K562 (cell line): Measurements from ENCODE around the gene CEBPB. TPM values are rescaled to one million over a fixed set of nuclear protein-coding genes. Genes with fewer than 3 reads are reported as not detected.

Experiments used
- CCNT2 ChIP-seq: IDR thresholded peaks from 2 replicates; pipeline ENCODE4 v1.6.1; 2011; ENCODE audit warnings: borderline replicate concordance, low read depth, mild to moderate bottlenecking, moderate library complexity, mixed read lengths, low read length; ENCODE audit not compliant: insufficient read length; ENCODE audit errors: extremely low read depth
- CTBP1 ChIP-seq: fragments of 450-650 bp; IDR thresholded peaks from 2 replicates; pipeline ENCODE4 v1.6.1; 2016; ENCODE audit warnings: borderline replicate concordance
- GATAD2B ChIP-seq: fragments of 450-650 bp; IDR thresholded peaks from 2 replicates; pipeline ENCODE4 v1.6.1; 2017; ENCODE audit warnings: mild to moderate bottlenecking, borderline replicate concordance
- HDAC8 ChIP-seq: fragments of 450-650 bp; IDR thresholded peaks from 2 replicates; pipeline ENCODE4 v1.6.1; 2016; ENCODE audit warnings: mild to moderate bottlenecking, missing genetic modification characterization, moderate library complexity, missing compliant biosample characterization
- KDM5B ChIP-seq: fragments of 200-600 bp; sonication (generic); IDR thresholded peaks from 2 replicates; pipeline ENCODE4 v1.6.1; 2012; ENCODE audit warnings: low read depth, mild to moderate bottlenecking, moderate library complexity, low read length, control low read depth, inconsistent platforms; ENCODE audit not compliant: insufficient replicate concordance
- NCOR1 ChIP-seq: fragments of 450-650 bp; IDR thresholded peaks from 2 replicates; pipeline ENCODE4 v1.6.1; 2016; ENCODE audit warnings: mild to moderate bottlenecking, moderate library complexity
- POLR2A ChIP-seq: fragments of 450-650 bp; conservative IDR thresholded peaks from 2 replicates; pipeline ENCODE4 v1.6.1; 2016
- PRPF4 ChIP-seq: fragments of 200-400 bp; formaldehyde crosslinking; IDR thresholded peaks from one replicate; pipeline ENCODE4 v1.6.1; 2017; ENCODE audit warnings: low read length, low read depth, mild to moderate bottlenecking; ENCODE audit not compliant: insufficient read depth, poor library complexity, severe bottlenecking
- RBM14 ChIP-seq: fragments of 200-400 bp; formaldehyde crosslinking; IDR thresholded peaks from 2 replicates; pipeline ENCODE4 v1.6.1; 2018; ENCODE audit warnings: low read depth, mild to moderate bottlenecking, low read length, moderate library complexity, borderline replicate concordance; ENCODE audit not compliant: insufficient read depth
- RFX7 ChIP-seq: fragments of 250-450 bp; sonication (Bioruptor Pico); IDR thresholded peaks from 2 replicates; pipeline ENCODE4 v1.5.1; 2021; ENCODE audit warnings: mild to moderate bottlenecking
- SIN3A ChIP-seq, 2 experiments: fragments of 150-350 bp in 1 of 2; IDR thresholded peaks; 2 replicates each; pipeline ENCODE4 v1.6.1; 2011 to 2016; ENCODE audit warnings: borderline replicate concordance in 2 of 2, low read depth in 2 of 2, low read length in 2 of 2, mild to moderate bottlenecking in 2 of 2, moderate library complexity in 2 of 2; ENCODE audit not compliant: control insufficient read depth in 1 of 2
- TAF1 ChIP-seq: IDR thresholded peaks from 2 replicates; pipeline ENCODE4 v1.6.1; 2011; ENCODE audit warnings: mild to moderate bottlenecking, low read length, moderate library complexity; ENCODE audit not compliant: insufficient read depth, control insufficient read depth, severe bottlenecking; ENCODE audit errors: extremely low read depth
- ZNF175 ChIP-seq: fragments of 200-800 bp; sonication (Bioruptor generic); IDR thresholded peaks from 2 replicates; pipeline ENCODE4 v1.6.1; 2016; ENCODE audit warnings: low read depth, mild to moderate bottlenecking, missing genetic modification characterization, missing compliant biosample characterization
- ZNF282 ChIP-seq: sonication (generic); formaldehyde crosslinking; IDR thresholded peaks from 2 replicates; pipeline ENCODE4 v1.8.1; 2023; ENCODE audit warnings: missing genetic modification reagents
- ZNF717 ChIP-seq: fragments of 250-450 bp; sonication (Bioruptor Pico); IDR thresholded peaks from 2 replicates; pipeline ENCODE4 v1.5.0; 2021
- polyA plus RNA-seq, 8 experiments: library from polyadenylated mRNA; depleted of rRNA in 4 of 8; stranded (reverse) in 5 of 8; unstranded in 3 of 8; fragments of >200 nt; fragmentation: Nextera tagmentation in 2 of 8; fragmentation: Illumina TruSeq in 1 of 8; extraction: Ambion mirVana in 2 of 8; extraction: Trizol in 1 of 8; gene quantifications; 2 replicates each; pipeline versions ENCODE4 v1.2.1 to v1.2.3, GENCODE V29; 2011 to 2014; ENCODE audit warnings: inconsistent platforms in 1 of 8, missing spikeins in 1 of 8
- total RNA-seq, 7 experiments: library from RNA; depleted of rRNA in 6 of 7; stranded (reverse); fragments of >200 nt in 6 of 7; fragmentation: Illumina TruSeq in 2 of 7; extraction: Trizol in 2 of 7; gene quantifications; 2 replicates each; pipeline versions ENCODE4 v1.2.1 to v1.2.3, GENCODE V29; 2011 to 2021; ENCODE audit warnings: low replicate concordance in 1 of 7
- TF ChIP-seq, protein P1 (sequence below): fragments of 450-650 bp; IDR thresholded peaks from 2 replicates; pipeline ENCODE4 v1.7.1; 2018; ENCODE audit warnings: mild to moderate bottlenecking, low read depth; ENCODE audit not compliant: partially characterized antibody
- TF ChIP-seq, protein P2 (sequence below): fragments of 250-450 bp; sonication (Bioruptor Pico); IDR thresholded peaks from 2 replicates; pipeline ENCODE4 v1.4.0; 2020; ENCODE audit warnings: mild to moderate bottlenecking, moderate library complexity
- TF ChIP-seq, protein P3 (sequence below), 2 experiments: fragments of 450-650 bp in 1 of 2; IDR thresholded peaks; 2 replicates each; pipeline ENCODE4 v1.6.1; 2011 to 2017; ENCODE audit warnings: low read depth in 2 of 2, antibody characterized with exemption in 1 of 2, borderline replicate concordance in 1 of 2, low read length in 1 of 2, mild to moderate bottlenecking in 1 of 2, mixed read lengths in 1 of 2; ENCODE audit not compliant: control insufficient read depth in 1 of 2

CEBPB gene
- total and polyA plus RNA-seq, 9 of the 15 experiments (the other 6 are each of a cell fraction or from before 2014, with no cell fraction given) = 1.2 to 72.6 (median 7.8) TPM

DNA sequence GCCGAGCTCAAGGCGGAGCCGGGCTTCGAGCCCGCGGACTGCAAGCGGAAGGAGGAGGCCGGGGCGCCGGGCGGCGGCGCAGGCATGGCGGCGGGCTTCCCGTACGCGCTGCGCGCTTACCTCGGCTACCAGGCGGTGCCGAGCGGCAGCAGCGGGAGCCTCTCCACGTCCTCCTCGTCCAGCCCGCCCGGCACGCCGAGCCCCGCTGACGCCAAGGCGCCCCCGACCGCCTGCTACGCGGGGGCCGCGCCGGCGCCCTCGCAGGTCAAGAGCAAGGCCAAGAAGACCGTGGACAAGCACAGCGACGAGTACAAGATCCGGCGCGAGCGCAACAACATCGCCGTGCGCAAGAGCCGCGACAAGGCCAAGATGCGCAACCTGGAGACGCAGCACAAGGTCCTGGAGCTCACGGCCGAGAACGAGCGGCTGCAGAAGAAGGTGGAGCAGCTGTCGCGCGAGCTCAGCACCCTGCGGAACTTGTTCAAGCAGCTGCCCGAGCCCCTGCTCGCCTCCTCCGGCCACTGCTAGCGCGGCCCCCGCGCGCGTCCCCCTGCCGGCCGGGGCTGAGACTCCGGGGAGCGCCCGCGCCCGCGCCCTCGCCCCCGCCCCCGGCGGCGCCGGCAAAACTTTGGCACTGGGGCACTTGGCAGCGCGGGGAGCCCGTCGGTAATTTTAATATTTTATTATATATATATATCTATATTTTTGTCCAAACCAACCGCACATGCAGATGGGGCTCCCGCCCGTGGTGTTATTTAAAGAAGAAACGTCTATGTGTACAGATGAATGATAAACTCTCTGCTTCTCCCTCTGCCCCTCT, 1.1 kb downstream of the CEBPB start (continued):
- TF ChIP-seq SIN3A (IDR thresholded peaks at IDR 0.05; ENCODE audit: borderline replicate concordance in 2 of 2, control insufficient read depth in 1 of 2, low read depth in 2 of 2, low read length in 2 of 2) (0 out of 4 replicates have a peak, but pooled peaks of 1 of the 2 experiments have one; percentile 18), ZNF717 (CRISPR knock-in tag) (no peak), ZNF175 (CRISPR knock-in tag) (peak; percentile 39; the same call in 1 of the 2 replicates), POLR2A (peak; percentile 70; the same call in 1 of the 2 replicates), ZNF282 (CRISPR knock-in tag) (peak; percentile 88), CTBP1 (0 out of 2 replicates have a peak, but pooled peaks have one; percentile 19), GATAD2B (peak; percentile 20; the same call in 1 of the 2 replicates), HDAC8 (tag) (peak; percentile 67; the same call in 1 of the 2 replicates), TAF1 (peak; percentile 28), CCNT2 (peak; percentile 80), RFX7 (CRISPR knock-in tag) (no peak), NCOR1 (no peak), KDM5B (peak; percentile 81), PRPF4 (peak; percentile 66), RBM14 (peak; percentile 74; the same call in 1 of the 2 replicates)
- TF ChIP-seq, protein P1, sequence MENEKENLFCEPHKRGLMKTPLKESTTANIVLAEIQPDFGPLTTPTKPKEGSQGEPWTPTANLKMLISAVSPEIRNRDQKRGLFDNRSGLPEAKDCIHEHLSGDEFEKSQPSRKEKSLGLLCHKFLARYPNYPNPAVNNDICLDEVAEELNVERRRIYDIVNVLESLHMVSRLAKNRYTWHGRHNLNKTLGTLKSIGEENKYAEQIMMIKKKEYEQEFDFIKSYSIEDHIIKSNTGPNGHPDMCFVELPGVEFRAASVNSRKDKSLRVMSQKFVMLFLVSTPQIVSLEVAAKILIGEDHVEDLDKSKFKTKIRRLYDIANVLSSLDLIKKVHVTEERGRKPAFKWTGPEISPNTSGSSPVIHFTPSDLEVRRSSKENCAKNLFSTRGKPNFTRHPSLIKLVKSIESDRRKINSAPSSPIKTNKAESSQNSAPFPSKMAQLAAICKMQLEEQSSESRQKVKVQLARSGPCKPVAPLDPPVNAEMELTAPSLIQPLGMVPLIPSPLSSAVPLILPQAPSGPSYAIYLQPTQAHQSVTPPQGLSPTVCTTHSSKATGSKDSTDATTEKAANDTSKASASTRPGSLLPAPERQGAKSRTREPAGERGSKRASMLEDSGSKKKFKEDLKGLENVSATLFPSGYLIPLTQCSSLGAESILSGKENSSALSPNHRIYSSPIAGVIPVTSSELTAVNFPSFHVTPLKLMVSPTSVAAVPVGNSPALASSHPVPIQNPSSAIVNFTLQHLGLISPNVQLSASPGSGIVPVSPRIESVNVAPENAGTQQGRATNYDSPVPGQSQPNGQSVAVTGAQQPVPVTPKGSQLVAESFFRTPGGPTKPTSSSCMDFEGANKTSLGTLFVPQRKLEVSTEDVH = no peak
- TF ChIP-seq, protein P2, sequence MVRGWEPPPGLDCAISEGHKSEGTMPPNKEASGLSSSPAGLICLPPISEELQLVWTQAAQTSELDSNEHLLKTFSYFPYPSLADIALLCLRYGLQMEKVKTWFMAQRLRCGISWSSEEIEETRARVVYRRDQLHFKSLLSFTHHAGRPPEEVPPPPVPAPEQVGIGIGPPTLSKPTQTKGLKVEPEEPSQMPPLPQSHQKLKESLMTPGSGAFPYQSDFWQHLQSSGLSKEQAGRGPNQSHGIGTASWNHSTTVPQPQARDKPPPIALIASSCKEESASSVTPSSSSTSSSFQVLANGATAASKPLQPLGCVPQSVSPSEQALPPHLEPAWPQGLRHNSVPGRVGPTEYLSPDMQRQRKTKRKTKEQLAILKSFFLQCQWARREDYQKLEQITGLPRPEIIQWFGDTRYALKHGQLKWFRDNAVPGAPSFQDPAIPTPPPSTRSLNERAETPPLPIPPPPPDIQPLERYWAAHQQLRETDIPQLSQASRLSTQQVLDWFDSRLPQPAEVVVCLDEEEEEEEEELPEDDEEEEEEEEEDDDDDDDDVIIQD = 0 out of 2 replicates have a peak, but pooled peaks have one; percentile 69
- TF ChIP-seq, protein P3, sequence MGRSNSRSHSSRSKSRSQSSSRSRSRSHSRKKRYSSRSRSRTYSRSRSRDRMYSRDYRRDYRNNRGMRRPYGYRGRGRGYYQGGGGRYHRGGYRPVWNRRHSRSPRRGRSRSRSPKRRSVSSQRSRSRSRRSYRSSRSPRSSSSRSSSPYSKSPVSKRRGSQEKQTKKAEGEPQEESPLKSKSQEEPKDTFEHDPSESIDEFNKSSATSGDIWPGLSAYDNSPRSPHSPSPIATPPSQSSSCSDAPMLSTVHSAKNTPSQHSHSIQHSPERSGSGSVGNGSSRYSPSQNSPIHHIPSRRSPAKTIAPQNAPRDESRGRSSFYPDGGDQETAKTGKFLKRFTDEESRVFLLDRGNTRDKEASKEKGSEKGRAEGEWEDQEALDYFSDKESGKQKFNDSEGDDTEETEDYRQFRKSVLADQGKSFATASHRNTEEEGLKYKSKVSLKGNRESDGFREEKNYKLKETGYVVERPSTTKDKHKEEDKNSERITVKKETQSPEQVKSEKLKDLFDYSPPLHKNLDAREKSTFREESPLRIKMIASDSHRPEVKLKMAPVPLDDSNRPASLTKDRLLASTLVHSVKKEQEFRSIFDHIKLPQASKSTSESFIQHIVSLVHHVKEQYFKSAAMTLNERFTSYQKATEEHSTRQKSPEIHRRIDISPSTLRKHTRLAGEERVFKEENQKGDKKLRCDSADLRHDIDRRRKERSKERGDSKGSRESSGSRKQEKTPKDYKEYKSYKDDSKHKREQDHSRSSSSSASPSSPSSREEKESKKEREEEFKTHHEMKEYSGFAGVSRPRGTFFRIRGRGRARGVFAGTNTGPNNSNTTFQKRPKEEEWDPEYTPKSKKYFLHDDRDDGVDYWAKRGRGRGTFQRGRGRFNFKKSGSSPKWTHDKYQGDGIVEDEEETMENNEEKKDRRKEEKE (IDR thresholded peaks at IDR 0.05; ENCODE audit: borderline replicate concordance in 1 of 2, control insufficient read depth in 1 of 2, low read depth in 2 of 2, low read length in 1 of 2) = peak in 1 of 2 experiments; percentile 27; a peak in 1 of 4 replicates
